Nucleus accumbens (tissue), 56 donors: ENCODE data around the gene DYNLRB1.

Source experiments
- DNase-seq, 56 donors: peaks; one replicate each; lab custom pipeline; 2025; lab: John Stamatoyannopoulos, UW

DYNLRB1 gene

GRCh38 chr20:34549291-34549928 is 33.2 kb downstream of the DYNLRB1 start:
- DNase-seq: peak in 5 of 56 donors; percentile 11 to 29 (median 21)

- DNase-seq: no peak
These were observed 33.7 kb downstream of the DYNLRB1 start for GRCh38 chr20:34549929-34550305.

GRCh38 chr20:34552569-34552968 is 36.3 kb downstream of the DYNLRB1 start:
- DNase-seq: no peak

GRCh38 chr20:34553366-34553867 is 37.2 kb downstream of the DYNLRB1 start:
- DNase-seq: no peak

GRCh38 chr20:34557936-34558319 is 41.7 kb downstream of the DYNLRB1 start:
- DNase-seq: peak in 8 of 56 donors; percentile 18 to 47 (median 32)

GRCh38 chr20:34558320-34559218 is 42.3 kb downstream of the DYNLRB1 start, which contains the start of gene MAP1LC3A:
Gene MAP1LC3A (plus strand): TSS chr20:34558718. CDS start chr20:34558869, 151 bp downstream.
- DNase-seq: peak; percentile 32 to 98 (median 87)

- DNase-seq: peak in 18 of 56 donors; percentile 24 to 62 (median 39)
These were observed 43.3 kb downstream of the DYNLRB1 start for GRCh38 chr20:34559311-34560140.

GRCh38 chr20:34560141-34560523 is 43.9 kb downstream of the DYNLRB1 start:
- peak in 49 of 56 donors; percentile 15 to 87 (median 56) for DNase-seq

- peak in 2 of 56 donors; percentile 23 to 55 for DNase-seq
These were observed 44.4 kb downstream of the DYNLRB1 start for GRCh38 chr20:34560614-34561013.

- DNase-seq: no peak
These were observed 45.4 kb downstream of the DYNLRB1 start for GRCh38 chr20:34561661-34562060.

- peak in 27 of 56 donors; percentile 2 to 54 (median 20) for DNase-seq
These were observed 46.4 kb downstream of the DYNLRB1 start for GRCh38 chr20:34562641-34563040.

GRCh38 chr20:34564833-34565232 is 48.6 kb downstream of the DYNLRB1 start:
- DNase-seq: no peak

- DNase-seq: no peak
These were observed 51.0 kb downstream of the DYNLRB1 start for GRCh38 chr20:34566978-34567891.

GRCh38 chr20:34567892-34568865 is 52.0 kb downstream of the DYNLRB1 start:
- no peak for DNase-seq

- DNase-seq: no peak
These were observed 53.4 kb downstream of the DYNLRB1 start for GRCh38 chr20:34569598-34569997.

GRCh38 chr20:34570859-34571306 is 54.7 kb downstream of the DYNLRB1 start:
- DNase-seq: no peak

GRCh38 chr20:34571753-34572152 is 55.5 kb downstream of the DYNLRB1 start:
- DNase-seq: no peak
